ENCODE results near the gene CDK14.

DNA sequence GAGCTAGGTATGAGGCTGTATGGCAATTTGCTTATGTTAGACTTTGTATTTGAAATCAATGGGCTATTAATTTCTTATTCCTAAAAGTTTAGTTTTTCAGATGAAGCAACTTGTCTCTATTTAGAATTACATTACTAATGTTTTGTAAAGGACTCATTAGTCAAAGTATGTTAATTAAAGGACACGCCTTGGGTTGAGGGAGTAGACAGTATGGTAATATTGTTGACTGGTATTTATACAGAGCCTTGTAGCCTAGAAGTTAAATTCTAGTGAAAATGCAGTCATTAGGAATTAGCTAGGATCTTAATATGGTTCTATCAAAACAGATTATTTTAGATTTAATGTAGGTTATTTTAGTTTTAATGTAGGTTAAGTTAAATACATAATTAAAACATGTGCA lies 6.2 kb downstream of the CDK14 start:
- TF ChIP-seq, protein P1, sequence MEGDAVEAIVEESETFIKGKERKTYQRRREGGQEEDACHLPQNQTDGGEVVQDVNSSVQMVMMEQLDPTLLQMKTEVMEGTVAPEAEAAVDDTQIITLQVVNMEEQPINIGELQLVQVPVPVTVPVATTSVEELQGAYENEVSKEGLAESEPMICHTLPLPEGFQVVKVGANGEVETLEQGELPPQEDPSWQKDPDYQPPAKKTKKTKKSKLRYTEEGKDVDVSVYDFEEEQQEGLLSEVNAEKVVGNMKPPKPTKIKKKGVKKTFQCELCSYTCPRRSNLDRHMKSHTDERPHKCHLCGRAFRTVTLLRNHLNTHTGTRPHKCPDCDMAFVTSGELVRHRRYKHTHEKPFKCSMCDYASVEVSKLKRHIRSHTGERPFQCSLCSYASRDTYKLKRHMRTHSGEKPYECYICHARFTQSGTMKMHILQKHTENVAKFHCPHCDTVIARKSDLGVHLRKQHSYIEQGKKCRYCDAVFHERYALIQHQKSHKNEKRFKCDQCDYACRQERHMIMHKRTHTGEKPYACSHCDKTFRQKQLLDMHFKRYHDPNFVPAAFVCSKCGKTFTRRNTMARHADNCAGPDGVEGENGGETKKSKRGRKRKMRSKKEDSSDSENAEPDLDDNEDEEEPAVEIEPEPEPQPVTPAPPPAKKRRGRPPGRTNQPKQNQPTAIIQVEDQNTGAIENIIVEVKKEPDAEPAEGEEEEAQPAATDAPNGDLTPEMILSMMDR (conservative IDR thresholded peaks at IDR 0.05): no peak
- no peak for TF ChIP-seq EZH2 (IDR thresholded peaks at IDR 0.05; ENCODE audit: low read depth)
